Upper lobe of left lung (tissue), 6 donors: ENCODE data around the gene FOXA3. TPM values are rescaled to one million over a fixed set of nuclear protein-coding genes. Genes with fewer than 3 reads are reported as not detected.

Experiments used
- ATAC-seq, 2 donors: fragments of 200-7000 bp; cut with Tn5 transposase; one replicate each; pipeline ENCODE4 v1.9.1; 2022; ENCODE audit warnings: mild to moderate bottlenecking in 2 of 2, moderate library complexity in 2 of 2; ENCODE audit not compliant: low FRiP score in 2 of 2
- DNase-seq, 2 donors: peaks; one replicate each; pipeline ENCODE4 v3.0.0-alpha.2; 2019 to 2020
- H3K27ac ChIP-seq, 4 donors: fragments of 200-600 bp; sonication (generic); one replicate each; pipeline ENCODE4 v1.5.1; 2016 to 2019
- H3K27me3 ChIP-seq, 4 donors: fragments of 200-600 bp; sonication (generic); one replicate each; pipeline ENCODE4 v1.5.1; 2017 to 2019
- H3K36me3 ChIP-seq, 4 donors: fragments of 200-600 bp; sonication (generic); one replicate each; pipeline ENCODE4 v1.5.1; 2016 to 2019
- H3K4me1 ChIP-seq, 4 donors: fragments of 200-600 bp; sonication (generic); one replicate each; pipeline ENCODE4 v1.5.1; 2018 to 2019
- H3K4me3 ChIP-seq, 4 donors: fragments of 200-600 bp; sonication (generic); one replicate each; pipeline ENCODE4 v1.5.1; 2017 to 2019; ENCODE audit warnings: mild to moderate bottlenecking in 2 of 4, moderate library complexity in 1 of 4
- H3K9me3 ChIP-seq, 4 donors: fragments of 200-600 bp; sonication (generic); one replicate each; pipeline ENCODE4 v1.5.1; 2018 to 2019
- EP300 ChIP-seq, 4 donors: sonication (generic); formaldehyde crosslinking; IDR thresholded peaks; one replicate each; pipeline ENCODE4 v1.5.1; 2017; ENCODE audit warnings: antibody characterized with exemption in 4 of 4, control low read depth in 2 of 4
- POLR2A ChIP-seq, 4 donors: fragments of 450-650 bp; IDR thresholded peaks; one replicate each; pipeline ENCODE4 v1.5.1; 2016 to 2017; ENCODE audit warnings: antibody characterized with exemption in 4 of 4, mild to moderate bottlenecking in 2 of 4
- POLR2AphosphoS5 ChIP-seq, 2 donors: sonication (generic); formaldehyde crosslinking; IDR thresholded peaks; one replicate each; pipeline ENCODE4 v1.5.1; 2017; ENCODE audit warnings: antibody characterized with exemption in 2 of 2
- WGBS, 2 donors: methylation state at CpG; one replicate each; pipeline ENCODE4 v1.1.5; 2017 to 2018; 5-methylcytosine and 5-hydroxymethylcytosine counted together
- total RNA-seq, 6 donors: library from RNA; depleted of rRNA in 4 of 6; stranded (reverse); fragments of >200 nt in 4 of 6; gene quantifications; one replicate each; pipeline versions ENCODE4 v1.1.0 to v1.2.1, GENCODE V29; 2016 to 2021
- TF ChIP-seq, protein P1 (sequence below), 6 experiments: fragments of 450-650 bp in 4 of 6; fragments of 200-600 bp in 2 of 6; sonication (generic) in 2 of 6; IDR thresholded peaks; one replicate each; pipeline ENCODE4 v1.5.1; 2016 to 2019; ENCODE audit warnings: antibody characterized with exemption in 6 of 6
- donor health status: DM: no; HTN: no; CAD: no; lungs with moderate emphysema.
- donor health status: DM: no; HTN: yes; CAD: no; lungs with severe emphysema.

The FOXA3 gene
- total RNA-seq, 6 donors from 2014 or later: 0.46 to 1.2 (median 0.46) TPM; not detected in 3

DNA sequence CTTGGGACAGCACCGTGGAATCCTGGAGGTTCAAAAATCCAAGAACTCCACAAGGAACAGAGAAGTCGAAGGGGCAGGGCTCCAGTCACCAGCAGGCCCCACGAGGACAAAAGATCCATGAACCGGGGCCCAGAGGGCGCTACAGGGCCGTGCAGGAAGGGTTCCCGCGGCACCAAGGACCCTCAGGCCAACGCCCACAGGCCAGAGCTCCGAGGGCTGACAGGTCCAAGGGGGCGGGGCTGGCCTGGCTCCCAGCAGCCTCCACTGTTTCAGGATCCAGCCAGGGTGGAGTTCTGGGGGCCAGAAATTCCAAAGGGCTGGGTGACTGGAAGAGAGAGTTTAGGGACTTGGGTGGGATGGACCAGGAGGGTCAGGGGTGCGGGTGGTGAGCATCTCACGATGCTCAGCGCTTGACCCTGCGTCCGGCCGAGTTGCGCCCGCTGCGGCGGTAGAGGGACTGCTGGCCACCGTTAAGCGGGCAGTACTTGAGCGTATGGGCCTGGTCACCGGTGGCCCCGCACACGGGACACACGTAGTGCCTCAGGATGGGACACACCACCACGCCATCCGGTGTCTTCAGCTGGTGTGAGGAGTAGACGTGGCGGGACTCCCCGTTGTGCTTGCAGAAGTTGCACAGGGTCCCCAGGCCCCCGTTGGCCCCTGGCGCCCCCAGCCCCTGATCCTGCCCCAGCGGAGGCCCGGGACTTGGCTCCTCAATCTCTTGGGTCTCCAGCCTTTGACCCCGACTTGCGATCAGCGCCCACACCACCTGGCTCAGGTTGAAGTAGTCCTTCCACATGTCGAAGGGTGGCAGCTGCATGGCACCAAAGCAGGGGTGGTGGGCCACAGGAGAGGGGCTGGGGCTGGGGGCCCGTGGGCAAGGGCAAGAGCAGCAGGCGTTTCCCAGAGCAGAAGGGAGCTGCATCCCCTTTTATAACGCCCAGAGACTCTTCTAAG is 50.0 kb downstream of the FOXA3 start, which contains the start of gene NANOS2:
Gene NANOS2, minus strand, starts transcription at position 905 of the 957 bp plus-strand sequence. Its CDS starts 85 bp downstream, at position 820.
- H3K27me3 ChIP-seq: no peaks in the 10 kb centered on the region

DNA sequence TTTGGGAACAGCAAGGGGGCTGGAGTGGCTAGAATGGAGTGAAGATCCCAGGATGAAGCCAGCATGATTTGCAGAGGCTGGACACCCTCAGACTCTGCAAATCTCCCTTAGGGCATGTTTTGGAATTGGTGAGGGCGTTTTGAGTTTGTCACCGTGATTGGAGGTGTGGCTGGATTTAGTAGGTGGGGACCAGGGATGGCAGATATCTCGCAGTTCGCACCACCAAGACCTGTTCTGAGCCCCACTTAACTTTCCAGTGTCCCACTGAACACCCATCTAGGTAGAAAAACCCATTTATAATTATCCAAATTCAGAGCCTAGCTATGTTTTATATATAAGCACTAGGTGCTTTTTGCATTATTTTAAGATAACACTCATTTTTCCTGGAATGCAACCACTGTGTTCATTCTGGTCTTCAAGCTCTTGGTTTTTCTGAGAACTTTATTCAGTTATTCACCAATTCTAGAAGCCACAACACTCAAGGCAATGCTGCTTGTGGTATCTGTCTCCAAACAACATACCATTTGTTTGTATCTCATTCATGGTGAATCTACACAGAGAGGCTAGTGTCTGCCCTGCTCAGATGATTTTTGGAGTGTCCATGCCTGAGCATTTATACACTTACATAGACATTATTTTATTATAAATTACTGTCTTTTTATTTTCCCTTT is 53.4 kb downstream of the FOXA3 start:
- no peaks in the 10 kb centered on the region for H3K9me3 ChIP-seq
- H3K4me3 ChIP-seq: no peak overlapping the region
- H3K36me3 ChIP-seq: no peaks in the 10 kb centered on the region
- no peaks in the 10 kb centered on the region for H3K4me1 ChIP-seq
- 50 to 56% methylated on average over 4 of the region's 4 CpGs for WGBS, 2 donors
- TF ChIP-seq POLR2AphosphoS5 (IDR thresholded peaks at IDR 0.05) (no peak), EP300 (IDR thresholded peaks at IDR 0.05) (no peak), POLR2A (IDR thresholded peaks at IDR 0.05) (no peak)
- TF ChIP-seq, protein P1, sequence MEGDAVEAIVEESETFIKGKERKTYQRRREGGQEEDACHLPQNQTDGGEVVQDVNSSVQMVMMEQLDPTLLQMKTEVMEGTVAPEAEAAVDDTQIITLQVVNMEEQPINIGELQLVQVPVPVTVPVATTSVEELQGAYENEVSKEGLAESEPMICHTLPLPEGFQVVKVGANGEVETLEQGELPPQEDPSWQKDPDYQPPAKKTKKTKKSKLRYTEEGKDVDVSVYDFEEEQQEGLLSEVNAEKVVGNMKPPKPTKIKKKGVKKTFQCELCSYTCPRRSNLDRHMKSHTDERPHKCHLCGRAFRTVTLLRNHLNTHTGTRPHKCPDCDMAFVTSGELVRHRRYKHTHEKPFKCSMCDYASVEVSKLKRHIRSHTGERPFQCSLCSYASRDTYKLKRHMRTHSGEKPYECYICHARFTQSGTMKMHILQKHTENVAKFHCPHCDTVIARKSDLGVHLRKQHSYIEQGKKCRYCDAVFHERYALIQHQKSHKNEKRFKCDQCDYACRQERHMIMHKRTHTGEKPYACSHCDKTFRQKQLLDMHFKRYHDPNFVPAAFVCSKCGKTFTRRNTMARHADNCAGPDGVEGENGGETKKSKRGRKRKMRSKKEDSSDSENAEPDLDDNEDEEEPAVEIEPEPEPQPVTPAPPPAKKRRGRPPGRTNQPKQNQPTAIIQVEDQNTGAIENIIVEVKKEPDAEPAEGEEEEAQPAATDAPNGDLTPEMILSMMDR (IDR thresholded peaks at IDR 0.05): no peak
- H3K27me3 ChIP-seq: no peaks in the 10 kb centered on the region
- no peak overlapping the region for H3K27ac ChIP-seq
- DNase-seq (no peak), ATAC-seq (no peak)

More for the DNA sequence above, 50.0 kb downstream of the FOXA3 start, which contains the start of gene NANOS2:
- TF ChIP-seq POLR2A (IDR thresholded peaks at IDR 0.05) (no peak), EP300 (IDR thresholded peaks at IDR 0.05) (no peak)
- TF ChIP-seq, protein P1 (IDR thresholded peaks at IDR 0.05): peak in 2 of 6 experiments; percentile 8 to 12
- DNase-seq: peak in 1 of 2 donors; percentile 67
- H3K4me1 ChIP-seq: no peaks in the 10 kb centered on the region
- ATAC-seq: peak; percentile 40 to 45
- H3K9me3 ChIP-seq: no peaks in the 10 kb centered on the region
- H3K36me3 ChIP-seq: no peaks in the 10 kb centered on the region
- 33 to 67% methylated on average over 19 to 43 of the region's 44 CpGs for WGBS, 2 donors
- H3K27ac ChIP-seq: no peak within 1 kb of the TSS
- no peak within 1 kb of the TSS for H3K4me3 ChIP-seq

DNA sequence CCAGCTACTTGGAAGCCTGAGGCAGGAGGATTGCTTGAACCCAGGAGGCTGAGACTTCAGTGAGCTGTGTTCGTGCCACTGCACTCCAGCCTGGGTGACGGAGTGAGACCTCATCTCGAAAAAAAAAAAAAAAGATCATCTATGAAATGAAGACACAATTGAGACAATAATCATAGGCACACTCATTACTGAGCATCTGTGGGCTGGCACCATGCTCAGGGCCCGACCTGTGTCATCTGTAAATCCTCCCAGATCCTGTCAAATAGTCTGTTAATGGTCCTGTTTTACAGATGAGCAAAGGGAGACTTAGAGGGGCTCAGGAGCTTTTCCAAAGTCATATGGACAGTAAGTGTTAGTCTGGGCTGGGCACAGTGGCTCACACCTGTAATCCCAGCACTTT is 54.6 kb downstream of the FOXA3 start:
- no peak overlapping the region for H3K4me3 ChIP-seq
- H3K4me1 ChIP-seq: no peaks in the 10 kb centered on the region
- H3K27me3 ChIP-seq: no peaks in the 10 kb centered on the region
- H3K27ac ChIP-seq: no peak overlapping the region
- H3K9me3 ChIP-seq: no peaks in the 10 kb centered on the region
- WGBS, 2 donors: 66 to 84% methylated on average over 4 of the region's 4 CpGs
- no peaks in the 10 kb centered on the region for H3K36me3 ChIP-seq
- DNase-seq (no peak), ATAC-seq (no peak)
- TF ChIP-seq EP300 (IDR thresholded peaks at IDR 0.05): no peak
- TF ChIP-seq, protein P1 (IDR thresholded peaks at IDR 0.05): no peak
- TF ChIP-seq POLR2A (IDR thresholded peaks at IDR 0.05): no peak
- TF ChIP-seq POLR2AphosphoS5 (IDR thresholded peaks at IDR 0.05): no peak

DNA sequence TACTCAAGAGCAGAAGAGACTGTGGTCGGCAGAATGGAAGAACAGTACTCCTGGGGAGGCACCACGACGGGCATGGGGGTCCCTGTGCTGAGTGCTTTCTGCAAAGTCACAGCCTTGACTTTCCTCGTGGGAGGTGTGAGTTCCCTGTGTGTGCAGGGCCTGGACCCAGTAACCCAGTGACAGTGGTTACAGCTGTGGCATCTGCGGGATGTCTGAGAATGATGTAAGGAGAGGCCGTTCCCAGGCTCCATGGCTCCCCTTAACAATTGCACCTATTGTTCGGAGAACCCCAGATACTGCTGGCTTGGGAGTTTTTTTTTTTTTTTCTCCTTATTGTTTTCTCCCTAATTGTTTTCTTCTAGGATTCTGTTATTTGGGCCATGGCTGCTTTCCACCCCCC is 55.6 kb downstream of the FOXA3 start:
- no peaks in the 10 kb centered on the region for H3K36me3 ChIP-seq
- H3K9me3 ChIP-seq: no peaks in the 10 kb centered on the region
- no peaks in the 10 kb centered on the region for H3K27me3 ChIP-seq
- no peak overlapping the region for H3K27ac ChIP-seq
- no peak overlapping the region for H3K4me3 ChIP-seq
- ATAC-seq (no peak), DNase-seq (no peak)
- TF ChIP-seq POLR2AphosphoS5 (IDR thresholded peaks at IDR 0.05) (no peak), EP300 (IDR thresholded peaks at IDR 0.05) (no peak), POLR2A (IDR thresholded peaks at IDR 0.05) (no peak)
- TF ChIP-seq, protein P1 (IDR thresholded peaks at IDR 0.05): no peak
- H3K4me1 ChIP-seq: no peaks in the 10 kb centered on the region
- 53 to 60% methylated on average over 7 of the region's 7 CpGs for WGBS, 2 donors
